ENCODE measurements around the gene BUB3. TPM values are rescaled to one million over a fixed set of nuclear protein-coding genes. Genes with fewer than 3 reads are reported as not detected.

Gene BUB3
- total and polyA plus RNA-seq, 2 of the 13 experiments (the other 11 are each of a cell fraction or from before 2014, with no cell fraction given) = 174 to 188 TPM

- TF ChIP-seq ZNF704 (CRISPR knock-in tag; IDR thresholded peaks at IDR 0.05; ENCODE audit: borderline replicate concordance) (no peak), ASH2L (IDR thresholded peaks at IDR 0.05; ENCODE audit: insufficient read length, low read depth, low read length) (peak; percentile 23), REST (IDR thresholded peaks at IDR 0.05; ENCODE audit: borderline replicate concordance in 1 of 2, low read depth in 1 of 2, low read length in 2 of 2) (no peak), HOXA9 (CRISPR knock-in tag; IDR thresholded peaks at IDR 0.05; ENCODE audit: borderline replicate concordance) (no peak), AKAP8 (CRISPR knock-in tag; IDR thresholded peaks at IDR 0.05) (no peak), HNF1B (CRISPR knock-in tag; IDR thresholded peaks at IDR 0.05) (no peak), SALL1 (CRISPR knock-in tag; IDR thresholded peaks at IDR 0.05) (peak; percentile 49), CTCF (CRISPR knock-in tag; IDR thresholded peaks at IDR 0.05) (peak; percentile 94), ZNF501 (CRISPR knock-in tag; IDR thresholded peaks at IDR 0.05) (peak; percentile 67; the same call in 1 of the 2 replicates), ZBTB21 (CRISPR knock-in tag; IDR thresholded peaks at IDR 0.05) (no peak), ZNF44 (CRISPR knock-in tag; IDR thresholded peaks at IDR 0.05) (no peak), KAT7 (CRISPR knock-in tag; IDR thresholded peaks at IDR 0.05; ENCODE audit: borderline replicate concordance) (0 out of 2 replicates have a peak, but pooled peaks have one; percentile 42), NFKBIZ (CRISPR knock-in tag; IDR thresholded peaks at IDR 0.05) (no peak), ZBTB39 (CRISPR knock-in tag; IDR thresholded peaks at IDR 0.05) (no peak), MED8 (CRISPR knock-in tag; IDR thresholded peaks at IDR 0.05; ENCODE audit: insufficient replicate concordance) (no peak), TARDBP (CRISPR knock-in tag; IDR thresholded peaks at IDR 0.05) (no peak), NFIB (CRISPR knock-in tag; IDR thresholded peaks at IDR 0.05; ENCODE audit: borderline replicate concordance) (no peak)
These were observed 21.4 kb upstream of the BUB3 start (continued) for GRCh38 chr10:123132576-123133477.

All from HepG2 (cell line).